ENCODE results near the gene MEGF6. TPM values are rescaled to one million over a fixed set of nuclear protein-coding genes. Genes with fewer than 3 reads are reported as not detected.

The MEGF6 gene
- total and polyA plus RNA-seq, 2 of the 8 experiments (the other 6 are each of a cell fraction or from before 2014, with no cell fraction given): 4.1 to 14.8 TPM

DNA sequence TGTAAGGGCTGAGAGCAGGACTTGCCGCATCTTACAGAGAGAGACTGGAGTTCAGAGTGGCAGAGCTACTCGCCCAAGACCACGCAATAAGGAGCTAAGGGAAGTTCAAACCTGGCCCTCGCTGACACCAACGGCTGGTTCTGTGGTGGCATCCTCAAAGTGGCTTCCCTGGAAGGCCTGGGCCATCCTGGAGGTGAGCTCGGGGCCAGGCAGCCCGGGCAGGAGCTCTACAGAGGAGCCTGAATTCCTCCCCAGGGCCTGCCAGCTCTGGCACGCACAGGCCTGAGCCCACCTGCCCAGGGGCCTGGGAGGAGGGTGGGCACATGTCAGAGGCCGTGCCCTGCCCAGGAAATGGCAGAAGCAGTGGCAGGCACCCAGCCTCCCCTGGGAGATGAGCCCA lies 68.6 kb downstream of the MEGF6 start (continued):
- TF ChIP-seq, protein P1, sequence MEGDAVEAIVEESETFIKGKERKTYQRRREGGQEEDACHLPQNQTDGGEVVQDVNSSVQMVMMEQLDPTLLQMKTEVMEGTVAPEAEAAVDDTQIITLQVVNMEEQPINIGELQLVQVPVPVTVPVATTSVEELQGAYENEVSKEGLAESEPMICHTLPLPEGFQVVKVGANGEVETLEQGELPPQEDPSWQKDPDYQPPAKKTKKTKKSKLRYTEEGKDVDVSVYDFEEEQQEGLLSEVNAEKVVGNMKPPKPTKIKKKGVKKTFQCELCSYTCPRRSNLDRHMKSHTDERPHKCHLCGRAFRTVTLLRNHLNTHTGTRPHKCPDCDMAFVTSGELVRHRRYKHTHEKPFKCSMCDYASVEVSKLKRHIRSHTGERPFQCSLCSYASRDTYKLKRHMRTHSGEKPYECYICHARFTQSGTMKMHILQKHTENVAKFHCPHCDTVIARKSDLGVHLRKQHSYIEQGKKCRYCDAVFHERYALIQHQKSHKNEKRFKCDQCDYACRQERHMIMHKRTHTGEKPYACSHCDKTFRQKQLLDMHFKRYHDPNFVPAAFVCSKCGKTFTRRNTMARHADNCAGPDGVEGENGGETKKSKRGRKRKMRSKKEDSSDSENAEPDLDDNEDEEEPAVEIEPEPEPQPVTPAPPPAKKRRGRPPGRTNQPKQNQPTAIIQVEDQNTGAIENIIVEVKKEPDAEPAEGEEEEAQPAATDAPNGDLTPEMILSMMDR (IDR thresholded peaks at IDR 0.05; ENCODE audit: control extremely low read depth in 1 of 3, insufficient read depth in 1 of 3, low read depth in 1 of 3, low read length in 3 of 3): no peak
- TF ChIP-seq SAP30 (IDR thresholded peaks at IDR 0.05; ENCODE audit: insufficient read depth, insufficient replicate concordance, low read length) (no peak), BACH1 (IDR thresholded peaks at IDR 0.05; ENCODE audit: low read length) (no peak)

All from H1 (cell line).